GM21381 (cell line): ENCODE measurements around the gene SLCO6A1.

Source experiments
- ATAC-seq: cut with Tn5 transposase; IDR thresholded peaks from one replicate; pipeline ENCODE4 v1.9.1; 2021; ENCODE audit warnings: mild to moderate bottlenecking, moderate library complexity; ENCODE audit not compliant: unreplicated experiment

SLCO6A1 gene

GRCh38 chr5:102481054-102481715 is 17.6 kb downstream of the SLCO6A1 start:
- ATAC-seq = no peak

- ATAC-seq = peak; percentile 90
These were observed 45.1 kb downstream of the SLCO6A1 start for GRCh38 chr5:102453716-102454115.

- ATAC-seq = no peak
These were observed 47.7 kb downstream of the SLCO6A1 start for GRCh38 chr5:102451082-102451481.

- no peak for ATAC-seq
These were observed 48.3 kb downstream of the SLCO6A1 start for GRCh38 chr5:102450313-102450990.

- ATAC-seq = no peak
These were observed 65.3 kb downstream of the SLCO6A1 start for GRCh38 chr5:102433473-102433872.

GRCh38 chr5:102421647-102422046 is 77.2 kb downstream of the SLCO6A1 start:
- no peak for ATAC-seq

GRCh38 chr5:102418531-102418930 is 80.3 kb downstream of the SLCO6A1 start:
- no peak for ATAC-seq

GRCh38 chr5:102414448-102414847 is 84.4 kb downstream of the SLCO6A1 start:
- ATAC-seq = no peak

- no peak for ATAC-seq
These were observed 110.6 kb downstream of the SLCO6A1 start for GRCh38 chr5:102388235-102388634.

- no peak for ATAC-seq
These were observed 113.4 kb downstream of the SLCO6A1 start for GRCh38 chr5:102385365-102385764.

- ATAC-seq = no peak
These were observed 118.6 kb downstream of the SLCO6A1 start for GRCh38 chr5:102380174-102380573.

GRCh38 chr5:102375876-102376275 is 122.9 kb downstream of the SLCO6A1 start:
- no peak for ATAC-seq

- ATAC-seq = no peak
These were observed 123.5 kb downstream of the SLCO6A1 start for GRCh38 chr5:102375272-102375671.

GRCh38 chr5:102368392-102368791 is 130.4 kb downstream of the SLCO6A1 start:
- ATAC-seq = no peak

- no peak for ATAC-seq
These were observed 157.0 kb downstream of the SLCO6A1 start for GRCh38 chr5:102341681-102342288.

GRCh38 chr5:102324714-102325113 is 174.1 kb downstream of the SLCO6A1 start:
- no peak for ATAC-seq
